Esophagus squamous epithelium (tissue), 5 donors: ENCODE measurements around the gene FEZ2. TPM values are rescaled to one million over a fixed set of nuclear protein-coding genes. Genes with fewer than 3 reads are reported as not detected.
"Not testable (repeated sequence)": the region's sequence is repeated elsewhere in the genome, so short reads cannot be mapped to it uniquely, and the experiment has no call there.

Experiments used
- DNase-seq: peaks from one replicate; lab custom pipeline; 2025; lab: John Stamatoyannopoulos, UW
- H3K27ac ChIP-seq, 4 donors: fragments of 200-600 bp; sonication (generic); one replicate each; pipeline ENCODE4 v1.5.1; 2016 to 2019; ENCODE audit warnings: mild to moderate bottlenecking in 1 of 4
- H3K27me3 ChIP-seq, 4 donors: fragments of 200-600 bp; sonication (generic); 1 replicate in 3 of 4; 2 replicates in 1 of 4; pipeline versions ENCODE4 v1.5.1 to v1.6.0; 2017 to 2021; ENCODE audit warnings: antibody characterized with exemption in 1 of 4
- H3K36me3 ChIP-seq, 3 donors: fragments of 200-600 bp; sonication (generic); one replicate each; pipeline ENCODE4 v1.5.1; 2016 to 2019
- H3K4me1 ChIP-seq, 3 donors: fragments of 200-600 bp; sonication (generic); one replicate each; pipeline ENCODE4 v1.5.1; 2017 to 2019
- H3K4me3 ChIP-seq, 4 donors: fragments of 200-600 bp; sonication (generic); 1 replicate in 3 of 4; 2 replicates in 1 of 4; pipeline ENCODE4 v1.5.1; 2016 to 2019; ENCODE audit warnings: mild to moderate bottlenecking in 2 of 4, moderate library complexity in 1 of 4
- H3K9me3 ChIP-seq, 3 donors: fragments of 200-600 bp; sonication (generic); one replicate each; pipeline ENCODE4 v1.5.1; 2016 to 2019
- CTCF ChIP-seq, 6 experiments: fragments of 450-650 bp in 4 of 6; fragments of 200-600 bp in 2 of 6; sonication (generic) in 2 of 6; IDR thresholded peaks; one replicate each; pipeline ENCODE4 v1.5.1; 2016 to 2019; ENCODE audit warnings: antibody characterized with exemption in 6 of 6, mild to moderate bottlenecking in 4 of 6, moderate library complexity in 4 of 6
- POLR2A ChIP-seq, 4 donors: fragments of 450-650 bp; IDR thresholded peaks; one replicate each; pipeline ENCODE4 v1.6.1; 2017; ENCODE audit warnings: antibody characterized with exemption in 4 of 4, mild to moderate bottlenecking in 4 of 4, moderate library complexity in 3 of 4
- WGBS, 2 donors: methylation state at CpG; one replicate each; pipeline ENCODE4 v1.1.5; 2018; 5-methylcytosine and 5-hydroxymethylcytosine counted together
- intact Hi-C: fragments of 100-400 bp; cut with DNase I; formaldehyde crosslinking; loops from one replicate; pipeline ENCODE4 v1.15.0; 2022
- total RNA-seq, 4 donors: library from RNA; depleted of rRNA; stranded (reverse); fragments of >200 nt; gene quantifications; one replicate each; pipeline ENCODE4 v1.1.0, GENCODE V29; 2016
- donor health status: DM: yes; HTN: yes; CAD: no.

Gene FEZ2
- total RNA-seq, 4 donors from 2014 or later = 9.2 to 34.9 (median 26.4) TPM

- Histone ChIP-seq H3K4me1 (peaks cover 0 to 4% (median 0%) of the 10 kb centered on the region in 3 donors), H3K27ac (no peak overlapping the region), H3K36me3 (no peaks in the 10 kb centered on the region), H3K9me3 (no peaks in the 10 kb centered on the region), H3K27me3 (peaks cover 0 to 4% (median 0%) of the 10 kb centered on the region in 4 donors), H3K4me3 (no peak overlapping the region)
- WGBS, 2 donors = 65 to 74% methylated on average over 3 of the region's 3 CpGs
- TF ChIP-seq CTCF (IDR thresholded peaks at IDR 0.05) (no peak), POLR2A (IDR thresholded peaks at IDR 0.05) (no peak)
- no peak for DNase-seq
- intact Hi-C loops = no loop called here
Observed at GRCh38 chr2:36606925-36607324, 9.0 kb upstream of the FEZ2 start.

- DNase-seq = no peak
- no peaks in the 10 kb centered on the region for H3K36me3 ChIP-seq
- TF ChIP-seq POLR2A (IDR thresholded peaks at IDR 0.05) (no peak), CTCF (IDR thresholded peaks at IDR 0.05) (no peak)
- intact Hi-C loops = no loop called here
- no peak overlapping the region for H3K27ac ChIP-seq
- H3K27me3 ChIP-seq = no peaks in the 10 kb centered on the region
- H3K9me3 ChIP-seq = no peaks in the 10 kb centered on the region
- H3K4me1 ChIP-seq = peaks cover 0 to 4% (median 0%) of the 10 kb centered on the region in 3 donors
- no peak overlapping the region for H3K4me3 ChIP-seq
Observed at GRCh38 chr2:36605273-36605672, 7.3 kb upstream of the FEZ2 start.

- 93% methylated on average over 5 of the region's 5 CpGs for WGBS, 2 donors
- H3K4me3 ChIP-seq, H3K27ac ChIP-seq, H3K4me1 ChIP-seq, H3K27me3 ChIP-seq, intact Hi-C loops, DNase-seq, H3K36me3 ChIP-seq, H3K9me3 ChIP-seq: not testable (repeated sequence)
Observed at GRCh38 chr2:36603629-36604028, 5.7 kb upstream of the FEZ2 start.

- H3K9me3 ChIP-seq = no peaks in the 10 kb centered on the region
- H3K36me3 ChIP-seq = no peaks in the 10 kb centered on the region
- peaks cover 8 to 37% (median 16%) of the 10 kb centered on the region in 3 donors for H3K4me1 ChIP-seq
- TF ChIP-seq CTCF (IDR thresholded peaks at IDR 0.05) = no peak
- TF ChIP-seq POLR2A (IDR thresholded peaks at IDR 0.05) = no peak
- DNase-seq = no peak
- peak overlapping the region; percentile 94 to 98 (median 98) for H3K27ac ChIP-seq
- WGBS, 2 donors = 32 to 34% methylated on average over 16 to 19 of the region's 19 CpGs
- intact Hi-C loops = no loop called here
- H3K4me3 ChIP-seq = peak overlapping the region; percentile 95 to 100 (median 99)
- no peaks in the 10 kb centered on the region for H3K27me3 ChIP-seq
Observed at GRCh38 chr2:36597003-36597531, 901 bp downstream of the FEZ2 start.

- Histone ChIP-seq H3K4me1 (peaks cover 8 to 39% (median 16%) of the 10 kb centered on the region in 3 donors), H3K9me3 (no peaks in the 10 kb centered on the region), H3K27me3 (no peaks in the 10 kb centered on the region), H3K36me3 (no peaks in the 10 kb centered on the region), H3K4me3 (peak overlapping the region in 3 of 4 donors; percentile 95 to 99 (median 99)), H3K27ac (no peak overlapping the region)
- intact Hi-C loops = no loop called here
- DNase-seq = no peak
- no peak for TF ChIP-seq POLR2A (IDR thresholded peaks at IDR 0.05)
- TF ChIP-seq CTCF (IDR thresholded peaks at IDR 0.05) = no peak
- WGBS, 2 donors = 94 to 95% methylated on average over 12 of the region's 12 CpGs
Observed at GRCh38 chr2:36596397-36596796, 1.6 kb downstream of the FEZ2 start.

GRCh38 chr2:36594849-36595248, 3.1 kb downstream of the FEZ2 start:
- TF ChIP-seq POLR2A (IDR thresholded peaks at IDR 0.05) (no peak), CTCF (IDR thresholded peaks at IDR 0.05) (no peak)

More at GRCh38 chr2:36594849-36595248, 3.1 kb downstream of the FEZ2 start:
- peaks cover 8 to 45% (median 16%) of the 10 kb centered on the region in 3 donors for H3K4me1 ChIP-seq
- DNase-seq = no peak
- H3K4me3 ChIP-seq = no peak overlapping the region
- 92 to 94% methylated on average over 6 of the region's 6 CpGs for WGBS, 2 donors
- H3K36me3 ChIP-seq = peaks cover 0 to 9% (median 0%) of the 10 kb centered on the region in 3 donors
- H3K9me3 ChIP-seq = no peaks in the 10 kb centered on the region
- intact Hi-C loops = no loop called here
- no peaks in the 10 kb centered on the region for H3K27me3 ChIP-seq
- H3K27ac ChIP-seq = no peak overlapping the region
